CD4-positive, alpha-beta T cell (primary cell): ENCODE measurements around the gene TRABD2B. TPM values are rescaled to one million over a fixed set of nuclear protein-coding genes. Genes with fewer than 3 reads are reported as not detected.

Source experiments
- ATAC-seq: fragments of 200-7000 bp; cut with Tn5 transposase; one replicate; pipeline ENCODE4 v1.10.0; 2022; ENCODE audit warnings: mild to moderate bottlenecking; ENCODE audit not compliant: poor library complexity
- CTCF ChIA-PET: fragments of 350-600 bp; sonication (Branson Sonifier 250); formaldehyde crosslinking; loops from one replicate; lab custom pipeline; 2021; ENCODE audit warnings: antibody characterized with exemption, inconsistent platforms; lab: Charles Lee
- POLR2A ChIA-PET: fragments of 350-600 bp; sonication (Branson Sonifier 250); formaldehyde crosslinking; loops from one replicate; lab custom pipeline; 2021; ENCODE audit warnings: antibody characterized with exemption, inconsistent platforms; lab: Charles Lee
- DNase-seq, 14 experiments: peaks; one replicate each; pipeline ENCODE4 v3.0.0-alpha.2; 2013 to 2020; ENCODE audit warnings: mixed read lengths in 2 of 14
- H3K27ac ChIP-seq, 2 donors: one replicate each; pipeline versions ENCODE4 v1.5.1 to v1.7.0; 2013; ENCODE audit warnings: low read length in 2 of 2, low read depth in 1 of 2, mild to moderate bottlenecking in 1 of 2
- H3K27me3 ChIP-seq, 2 experiments: 1 replicate in 1 of 2; 2 replicates in 1 of 2; pipeline versions ENCODE4 v1.6.1 to v1.7.0; 2013; ENCODE audit warnings: low read length in 2 of 2, control low read depth in 1 of 2, mild to moderate bottlenecking in 1 of 2, moderate library complexity in 1 of 2; ENCODE audit not compliant: insufficient read depth in 2 of 2, control insufficient read depth in 1 of 2
- H3K36me3 ChIP-seq: one replicate; pipeline ENCODE4 v1.6.1; 2013; ENCODE audit warnings: low read length, control low read depth; ENCODE audit not compliant: insufficient read depth
- H3K4me1 ChIP-seq: one replicate; pipeline ENCODE4 v1.6.1; 2013; ENCODE audit warnings: low read length, control low read depth; ENCODE audit not compliant: insufficient read depth
- H3K4me3 ChIP-seq: one replicate; pipeline ENCODE4 v1.5.1; 2013; ENCODE audit warnings: mild to moderate bottlenecking, low read length, moderate library complexity
- H3K9me3 ChIP-seq, 2 experiments: 1 replicate in 1 of 2; 2 replicates in 1 of 2; pipeline versions ENCODE4 v1.6.1 to v1.7.0; 2013; ENCODE audit warnings: low read length in 2 of 2, mild to moderate bottlenecking in 2 of 2, control low read depth in 1 of 2, moderate library complexity in 1 of 2; ENCODE audit not compliant: control insufficient read depth in 1 of 2, insufficient read depth in 1 of 2
- H3K27ac Mint-ChIP-seq: one replicate; pipeline ENCODE4 v1.8.0; 2020; ENCODE audit warnings: mixed read lengths
- H3K27me3 Mint-ChIP-seq: one replicate; pipeline ENCODE4 v1.8.0; 2021; ENCODE audit warnings: mixed read lengths
- H3K36me3 Mint-ChIP-seq: one replicate; pipeline ENCODE4 v1.8.0; 2021; ENCODE audit warnings: low read depth, mixed read lengths
- H3K4me1 Mint-ChIP-seq: one replicate; pipeline ENCODE4 v1.8.0; 2021; ENCODE audit warnings: low read depth, mixed read lengths
- H3K4me3 Mint-ChIP-seq: one replicate; pipeline ENCODE4 v1.8.0; 2020; ENCODE audit warnings: mild to moderate bottlenecking, mixed read lengths
- H3K9me3 Mint-ChIP-seq: one replicate; pipeline ENCODE4 v1.8.0; 2020; ENCODE audit warnings: mixed read lengths
- CTCF ChIP-seq: fragments of 200-600 bp; IDR thresholded peaks from one replicate; pipeline ENCODE4 v1.8.0; 2022; ENCODE audit warnings: antibody characterized with exemption, mild to moderate bottlenecking
- intact Hi-C, 2 experiments: fragments of 100-400 bp; cut with DNase I in 1 of 2; cut with micrococcal nuclease in 1 of 2; formaldehyde crosslinking; loops; one replicate each; pipeline versions ENCODE4 v1.15.1 to v1.9.0; 2023 to 2025; cut with DNase I, micrococcal nuclease
- total RNA-seq, 174 experiments: library from RNA in 2 of 174; stranded (reverse) in 2 of 174; gene quantifications; one replicate each; pipeline ENCODE4 v1.2.3 and lab custom pipeline; 2021 to 2026

TRABD2B gene
- total RNA-seq, 2 experiments from 2014 or later: not detected

- Mint-ChIP-seq H3K27me3 (no peaks in the 10 kb centered on the region), H3K9me3 (no peaks in the 10 kb centered on the region), H3K4me3 (no peak overlapping the region), H3K27ac (no peak overlapping the region), H3K36me3 (no peaks in the 10 kb centered on the region), H3K4me1 (no peaks in the 10 kb centered on the region)
- H3K9me3 ChIP-seq: no peaks in the 10 kb centered on the region
- H3K36me3 ChIP-seq: no peaks in the 10 kb centered on the region
- no peaks in the 10 kb centered on the region for H3K4me1 ChIP-seq
- CTCF ChIA-PET: no interaction called here
- no peak overlapping the region for H3K4me3 ChIP-seq
- TF ChIP-seq CTCF: no peak
- peaks cover 0 to 2% of the 10 kb centered on the region in 2 experiments for H3K27me3 ChIP-seq
- DNase-seq (no peak), ATAC-seq (no peak)
- H3K27ac ChIP-seq: no peak overlapping the region
- POLR2A ChIA-PET: no interaction called here
- intact Hi-C loops: no loop called here
Measured at GRCh38 chr1:47823040-47823808, 174.0 kb downstream of the TRABD2B start.

- ATAC-seq (no peak), DNase-seq (no peak)
- Histone ChIP-seq H3K36me3 (no peaks in the 10 kb centered on the region), H3K4me3 (no peak overlapping the region), H3K27me3 (no peaks in the 10 kb centered on the region), H3K27ac (no peak overlapping the region), H3K9me3 (no peaks in the 10 kb centered on the region), H3K4me1 (no peaks in the 10 kb centered on the region)
- Mint-ChIP-seq H3K9me3 (no peaks in the 10 kb centered on the region), H3K4me3 (no peak overlapping the region), H3K36me3 (no peaks in the 10 kb centered on the region), H3K27ac (no peak overlapping the region), H3K4me1 (no peaks in the 10 kb centered on the region), H3K27me3 (no peaks in the 10 kb centered on the region)
- ChIA-PET POLR2A (no interaction called here), CTCF (no interaction called here)
- no peak for TF ChIP-seq CTCF
- intact Hi-C loops: no loop called here
Measured at GRCh38 chr1:47821760-47822159, 175.4 kb downstream of the TRABD2B start.

DNA sequence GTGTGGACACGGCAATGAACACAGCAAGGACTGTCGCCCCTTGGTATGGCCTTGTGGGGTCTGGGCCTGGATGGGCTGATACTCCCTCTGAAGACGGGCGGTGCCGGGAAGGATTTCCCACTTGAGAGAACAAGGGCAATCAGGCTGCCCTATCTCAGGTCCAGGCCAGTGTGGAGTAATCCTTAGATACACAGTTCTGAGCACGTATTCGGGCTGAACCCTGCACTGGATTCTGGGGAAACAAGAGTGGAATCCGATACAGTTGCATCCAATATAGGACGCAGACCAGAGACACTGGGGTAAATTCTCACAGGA, 177.7 kb downstream of the TRABD2B start:
- ChIA-PET CTCF (no interaction called here), POLR2A (no interaction called here)
- no peaks in the 10 kb centered on the region for H3K36me3 ChIP-seq
- H3K4me3 Mint-ChIP-seq: no peak overlapping the region
- H3K4me1 ChIP-seq: no peaks in the 10 kb centered on the region
- H3K36me3 Mint-ChIP-seq: no peaks in the 10 kb centered on the region
- H3K9me3 ChIP-seq: no peaks in the 10 kb centered on the region
- no peaks in the 10 kb centered on the region for H3K27me3 Mint-ChIP-seq
- no peak overlapping the region for H3K4me3 ChIP-seq
- DNase-seq (no peak), ATAC-seq (no peak)
- no peaks in the 10 kb centered on the region for H3K27me3 ChIP-seq
- no peaks in the 10 kb centered on the region for H3K4me1 Mint-ChIP-seq
- H3K27ac Mint-ChIP-seq: no peak overlapping the region
- intact Hi-C loops: no loop called here
- no peaks in the 10 kb centered on the region for H3K9me3 Mint-ChIP-seq
- TF ChIP-seq CTCF: no peak
- H3K27ac ChIP-seq: no peak overlapping the region
